ENCODE data around the gene FKBP14. TPM values are rescaled to one million over a fixed set of nuclear protein-coding genes. Genes with fewer than 3 reads are reported as not detected.
A peak's percentile ranks its signal among the peaks of the same experiment; 100 is the strongest.

Gene FKBP14
- polyA plus RNA-seq, 1 of the 3 experiments (the other 2 are of a cell fraction) = 15.7 TPM

DNA sequence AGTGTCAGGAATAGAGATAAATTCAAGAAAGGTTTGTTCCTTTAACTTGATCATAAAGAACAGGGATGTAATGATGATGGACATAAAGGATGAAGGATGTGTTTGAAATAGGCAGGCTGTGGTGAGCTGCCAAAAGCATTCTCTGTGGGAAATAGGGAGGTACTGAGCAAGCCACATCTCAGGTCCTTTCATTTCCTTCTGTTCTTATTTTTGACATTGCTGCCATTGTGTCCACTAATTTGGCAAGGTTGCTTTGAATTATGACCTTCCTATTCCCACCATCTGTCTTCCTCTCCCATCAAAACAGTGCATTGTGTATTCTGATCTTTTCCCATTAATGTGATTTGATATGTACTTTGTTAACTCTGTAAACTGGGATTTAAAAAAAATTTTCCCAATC, 46.4 kb downstream of the FKBP14 start:
- Histone ChIP-seq H3F3A (replicated peaks; ENCODE audit: insufficient read depth) (peaks cover 3% of the 10 kb centered on the region), H3K27me3 (ENCODE audit: insufficient read depth) (no peaks in the 10 kb centered on the region), H4K20me1 (ENCODE audit: insufficient read depth) (peaks cover 40% of the 10 kb centered on the region), H3K4me3 (ENCODE audit: low read depth in 2 of 2, low read length in 1 of 2) (no peak overlapping the region), H3K9me3 (no peaks in the 10 kb centered on the region), H2AFZ (ENCODE audit: low read depth) (no peak overlapping the region), H3K79me2 (ENCODE audit: insufficient read depth) (peaks cover 99% of the 10 kb centered on the region), H3K27ac (ENCODE audit: low read depth in 2 of 2, low read length in 1 of 2) (no peak overlapping the region), H3K9me2 (no peaks in the 10 kb centered on the region), H3K36me3 (replicated peaks in 1 of 2; ENCODE audit: control insufficient read depth in 1 of 2, insufficient read depth in 2 of 2, low read length in 1 of 2) (peaks cover 7 to 24% of the 10 kb centered on the region in 2 experiments), H3K9ac (no peak overlapping the region), H3K4me2 (no peak overlapping the region), H3K4me1 (ENCODE audit: control insufficient read depth in 1 of 2, insufficient read depth in 2 of 2, low read depth in 1 of 2, low read length in 1 of 2) (peaks cover 0 to 11% of the 10 kb centered on the region in 2 experiments; a peak in 2 of 4 replicates)
- CTCF ChIA-PET = interaction anchor here (1.0 to 1.5 kb wide), 3 partner anchors 9 to 51 kb away, joined by 3 to 4 read pairs (median 3); partner anchors contain the start of gene SCRN1
- no peak for DNase-seq
- TF ChIP-seq, protein P1, sequence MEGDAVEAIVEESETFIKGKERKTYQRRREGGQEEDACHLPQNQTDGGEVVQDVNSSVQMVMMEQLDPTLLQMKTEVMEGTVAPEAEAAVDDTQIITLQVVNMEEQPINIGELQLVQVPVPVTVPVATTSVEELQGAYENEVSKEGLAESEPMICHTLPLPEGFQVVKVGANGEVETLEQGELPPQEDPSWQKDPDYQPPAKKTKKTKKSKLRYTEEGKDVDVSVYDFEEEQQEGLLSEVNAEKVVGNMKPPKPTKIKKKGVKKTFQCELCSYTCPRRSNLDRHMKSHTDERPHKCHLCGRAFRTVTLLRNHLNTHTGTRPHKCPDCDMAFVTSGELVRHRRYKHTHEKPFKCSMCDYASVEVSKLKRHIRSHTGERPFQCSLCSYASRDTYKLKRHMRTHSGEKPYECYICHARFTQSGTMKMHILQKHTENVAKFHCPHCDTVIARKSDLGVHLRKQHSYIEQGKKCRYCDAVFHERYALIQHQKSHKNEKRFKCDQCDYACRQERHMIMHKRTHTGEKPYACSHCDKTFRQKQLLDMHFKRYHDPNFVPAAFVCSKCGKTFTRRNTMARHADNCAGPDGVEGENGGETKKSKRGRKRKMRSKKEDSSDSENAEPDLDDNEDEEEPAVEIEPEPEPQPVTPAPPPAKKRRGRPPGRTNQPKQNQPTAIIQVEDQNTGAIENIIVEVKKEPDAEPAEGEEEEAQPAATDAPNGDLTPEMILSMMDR (IDR thresholded peaks at IDR 0.05) = no peak
- TF ChIP-seq SIN3A (IDR thresholded peaks at IDR 0.05; ENCODE audit: borderline replicate concordance, low read depth, low read length) (no peak), NFIC (IDR thresholded peaks at IDR 0.05; ENCODE audit: borderline replicate concordance) (no peak), YY1 (IDR thresholded peaks at IDR 0.05; ENCODE audit: low read depth) (no peak), EP300 (IDR thresholded peaks at IDR 0.05; ENCODE audit: borderline replicate concordance in 1 of 2, low read depth in 1 of 2, low read length in 1 of 2) (no peak), GATA2 (CRISPR knock-in tag; IDR thresholded peaks at IDR 0.05) (no peak)
- TF ChIP-seq, protein P2, sequence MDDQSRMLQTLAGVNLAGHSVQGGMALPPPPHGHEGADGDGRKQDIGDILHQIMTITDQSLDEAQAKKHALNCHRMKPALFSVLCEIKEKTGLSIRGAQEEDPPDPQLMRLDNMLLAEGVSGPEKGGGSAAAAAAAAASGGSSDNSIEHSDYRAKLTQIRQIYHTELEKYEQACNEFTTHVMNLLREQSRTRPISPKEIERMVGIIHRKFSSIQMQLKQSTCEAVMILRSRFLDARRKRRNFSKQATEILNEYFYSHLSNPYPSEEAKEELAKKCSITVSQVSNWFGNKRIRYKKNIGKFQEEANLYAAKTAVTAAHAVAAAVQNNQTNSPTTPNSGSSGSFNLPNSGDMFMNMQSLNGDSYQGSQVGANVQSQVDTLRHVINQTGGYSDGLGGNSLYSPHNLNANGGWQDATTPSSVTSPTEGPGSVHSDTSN (IDR thresholded peaks at IDR 0.05) = no peak
- POLR2A ChIA-PET = interaction anchor here (1.6 kb wide), 1 partner anchor 10 kb away, joined by 4 read pairs; the partner anchor contains the start of gene SCRN1

DNA sequence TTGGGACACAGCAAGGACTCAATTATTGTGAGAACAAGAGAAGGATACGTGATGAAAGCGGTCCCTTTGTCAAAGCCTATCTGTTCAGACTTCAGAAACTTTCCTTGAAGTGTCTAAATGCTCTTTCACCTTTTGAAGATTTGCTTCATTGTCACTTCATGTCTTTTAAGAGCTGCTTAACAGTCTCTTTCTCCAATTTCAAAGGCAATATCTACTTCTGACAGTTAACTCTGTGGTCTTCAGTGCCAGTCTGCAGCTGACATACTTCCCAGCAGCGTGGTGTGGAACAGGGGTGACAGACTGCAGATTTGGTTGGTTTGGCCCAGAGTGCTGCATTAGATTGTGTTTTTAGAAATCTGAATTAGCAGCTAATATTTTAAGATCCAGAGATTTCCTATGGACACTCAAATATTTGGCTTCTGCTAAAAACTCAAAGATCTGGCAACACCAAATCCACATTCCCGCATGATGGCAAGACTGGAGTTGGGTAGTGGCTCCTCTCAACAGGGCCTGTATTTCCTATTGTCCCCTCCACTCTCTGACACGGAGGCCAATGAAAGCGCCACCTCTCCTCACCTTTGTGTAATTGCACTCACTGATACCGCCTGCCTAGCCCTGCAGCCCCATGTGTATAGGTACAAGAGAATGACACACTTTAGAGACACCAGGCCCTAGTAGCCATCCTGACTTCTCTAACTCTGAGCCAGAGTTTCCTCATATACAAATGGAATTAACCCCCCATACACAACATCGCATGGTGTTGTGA, 48.4 kb downstream of the FKBP14 start:
- ChIA-PET CTCF (interaction anchor here (0.8 to 3.3 kb wide), 6 partner anchors 10 to 81 kb away, joined by 3 to 10 read pairs (median 4); partner anchors contain the start of gene SCRN1), POLR2A (interaction anchor here (1.1 kb wide), 1 partner anchor 10 kb away, joined by 4 read pairs; no protein-coding TSS in a partner anchor)
- peaks cover 0 to 12% of the 10 kb centered on the region in 2 experiments; a peak in 2 of 4 replicates for H3K4me1 ChIP-seq (ENCODE audit: control insufficient read depth in 1 of 2, insufficient read depth in 2 of 2, low read depth in 1 of 2, low read length in 1 of 2)
- H3K9me2 ChIP-seq = no peaks in the 10 kb centered on the region
- H3F3A ChIP-seq (replicated peaks; ENCODE audit: insufficient read depth) = peaks cover 5% of the 10 kb centered on the region
- H3K36me3 ChIP-seq (replicated peaks in 1 of 2; ENCODE audit: control insufficient read depth in 1 of 2, insufficient read depth in 2 of 2, low read length in 1 of 2) = peaks cover 7 to 29% of the 10 kb centered on the region in 2 experiments
- TF ChIP-seq, protein P1 (IDR thresholded peaks at IDR 0.05) = peak; percentile 17; the same call in 1 of the 2 replicates
- no peak for TF ChIP-seq GATA2 (CRISPR knock-in tag; IDR thresholded peaks at IDR 0.05)
- H3K4me2 ChIP-seq = no peak overlapping the region
- H4K20me1 ChIP-seq (ENCODE audit: insufficient read depth) = peaks cover 48% of the 10 kb centered on the region
- no peaks in the 10 kb centered on the region for H3K27me3 ChIP-seq (ENCODE audit: insufficient read depth)
- no peak overlapping the region for H3K4me3 ChIP-seq (ENCODE audit: low read depth in 2 of 2, low read length in 1 of 2)
- DNase-seq = no peak
- 97% methylated on average over 8 of the region's 8 CpGs for WGBS (ENCODE audit: low lambda C conversion rate)
- H2AFZ ChIP-seq (ENCODE audit: low read depth) = no peak overlapping the region
- H3K9ac ChIP-seq = no peak overlapping the region
- H3K9me3 ChIP-seq = no peaks in the 10 kb centered on the region
- no peak overlapping the region for H3K27ac ChIP-seq (ENCODE audit: low read depth in 2 of 2, low read length in 1 of 2)
- H3K79me2 ChIP-seq (ENCODE audit: insufficient read depth) = peaks cover 100% of the 10 kb centered on the region

Measured in SK-N-SH (cell line).